ENCODE results near the gene BCAS4. TPM values are rescaled to one million over a fixed set of nuclear protein-coding genes. Genes with fewer than 3 reads are reported as not detected.

BCAS4 gene
- total RNA-seq, 2 experiments from 2014 or later, result 7.4 to 10.6 TPM

DNA sequence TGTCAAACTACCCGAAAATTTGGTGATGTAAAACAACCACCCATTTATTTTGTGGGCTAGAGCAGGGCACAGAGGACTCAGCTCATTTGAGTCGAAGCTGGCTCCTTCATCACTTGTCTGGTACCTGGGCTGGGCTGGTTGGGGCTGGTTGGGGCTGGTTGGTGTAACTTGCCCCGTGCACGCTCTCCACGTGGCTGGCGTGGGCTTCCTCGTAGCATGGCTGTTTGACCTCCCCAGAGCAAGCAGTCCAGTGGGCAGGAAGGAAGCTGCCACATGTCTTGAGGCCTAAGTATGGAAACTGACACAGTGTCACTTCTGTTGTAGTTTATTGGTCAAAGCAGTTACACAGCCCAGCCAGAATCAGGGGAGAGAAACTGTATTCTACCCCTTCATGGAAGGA, 27.1 kb downstream of the BCAS4 start:
- CTCF ChIA-PET, result interaction anchor here (1.2 to 2.0 kb wide), 3 partner anchors 10 to 107 kb away, joined by 4 to 6 read pairs (median 6); no protein-coding TSS in a partner anchor
- POLR2A ChIA-PET, result interaction anchor here (0.7 kb wide), 1 partner anchor 320 kb away, joined by 9 read pairs; no protein-coding TSS in a partner anchor
- H3K36me3 Mint-ChIP-seq (ENCODE audit: low read depth), result peaks cover 17% of the 10 kb centered on the region
- no peak overlapping the region for H3K4me3 Mint-ChIP-seq
- H3K27ac Mint-ChIP-seq, result no peak overlapping the region
- H3K9me3 Mint-ChIP-seq, result peaks cover 3% of the 10 kb centered on the region
- peaks cover 34% of the 10 kb centered on the region for H3K4me1 Mint-ChIP-seq
- no peaks in the 10 kb centered on the region for H3K27me3 Mint-ChIP-seq
- DNase-seq, result no peak

DNA sequence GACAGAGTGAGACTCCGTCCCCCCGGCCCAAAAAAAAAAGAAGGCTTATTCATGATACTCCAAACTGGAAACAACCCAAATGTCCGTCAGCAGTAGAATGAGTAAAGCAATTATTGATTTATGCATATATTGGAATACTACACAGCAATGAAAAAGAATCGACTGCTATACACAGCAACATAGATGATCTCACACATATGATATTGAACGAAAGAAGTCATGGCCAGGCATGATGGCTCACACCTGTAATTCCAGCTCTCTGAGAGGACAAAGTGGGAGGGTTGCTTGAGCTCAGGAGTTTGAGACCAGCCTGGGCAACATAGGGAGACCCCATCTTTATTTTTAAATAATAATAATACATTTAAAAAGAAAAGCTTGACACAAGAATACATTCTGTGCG, 28.5 kb downstream of the BCAS4 start:
- POLR2A ChIA-PET, result no interaction called here

DNA sequence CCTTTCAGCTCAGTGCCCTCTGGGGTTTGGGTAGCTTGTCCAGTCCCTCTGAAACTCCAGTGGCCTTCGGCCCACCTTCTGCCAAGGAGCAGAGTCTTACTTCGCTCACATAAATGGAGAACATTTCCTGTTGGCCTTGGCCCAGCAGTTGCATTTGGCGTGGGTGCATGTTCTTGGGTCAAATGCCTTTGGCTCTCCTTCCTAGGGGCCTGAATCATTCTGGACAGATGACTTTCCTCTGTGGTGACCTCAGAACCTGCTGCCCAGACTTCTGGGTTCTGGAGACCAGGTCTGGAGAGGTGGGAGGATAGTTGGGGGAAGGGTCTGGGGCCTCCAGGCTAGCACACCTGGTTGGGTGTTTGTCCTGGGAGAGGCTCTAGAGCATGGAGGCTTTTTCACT, 29.3 kb downstream of the BCAS4 start:
- H3K27ac Mint-ChIP-seq, result no peak overlapping the region
- no peaks in the 10 kb centered on the region for H3K9me3 Mint-ChIP-seq
- ChIA-PET POLR2A (interaction anchor here (0.5 kb wide), 1 partner anchor 1342 kb away, joined by 3 read pairs; no protein-coding TSS in a partner anchor), CTCF (interaction anchor here (0.6 to 2.0 kb wide), 4 partner anchors 12 to 105 kb away, joined by 3 to 6 read pairs (median 4); partner anchors contain the start of gene BCAS4)
- H3K4me1 Mint-ChIP-seq, result peaks cover 16% of the 10 kb centered on the region
- no peak for DNase-seq
- peaks cover 9% of the 10 kb centered on the region for H3K36me3 Mint-ChIP-seq (ENCODE audit: low read depth)
- no peak overlapping the region for H3K4me3 Mint-ChIP-seq
- H3K27me3 Mint-ChIP-seq, result no peaks in the 10 kb centered on the region

More for the DNA sequence above, 28.5 kb downstream of the BCAS4 start:
- Mint-ChIP-seq H3K4me3 (no peak overlapping the region), H3K27ac (no peak overlapping the region), H3K9me3 (peaks cover 3% of the 10 kb centered on the region), H3K36me3 (ENCODE audit: low read depth) (peaks cover 13% of the 10 kb centered on the region), H3K27me3 (no peaks in the 10 kb centered on the region), H3K4me1 (peaks cover 22% of the 10 kb centered on the region)
- no peak for DNase-seq
- CTCF ChIA-PET, result interaction anchor here (0.6 to 2.0 kb wide), 4 partner anchors 11 to 106 kb away, joined by 3 to 6 read pairs (median 4); partner anchors contain the start of gene BCAS4

DNA sequence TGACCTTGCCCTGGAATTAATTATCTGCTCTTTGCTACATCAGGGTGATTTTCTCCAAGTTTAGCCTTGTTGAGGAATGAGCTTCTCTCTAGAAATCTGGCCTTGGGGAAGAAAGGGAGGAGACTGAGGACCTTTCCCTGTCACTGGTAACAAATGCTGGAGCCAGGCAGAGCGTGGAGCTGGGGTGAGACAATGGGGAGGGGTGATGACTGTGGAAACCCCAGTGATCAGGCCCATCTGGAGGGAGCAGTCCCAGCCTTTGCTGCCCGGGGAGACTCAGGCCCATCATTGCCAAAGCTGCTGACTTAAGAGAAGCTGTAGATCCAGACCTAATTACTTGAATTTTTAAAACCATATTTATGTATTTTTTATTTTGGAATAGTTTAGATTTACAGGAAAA, 31.3 kb downstream of the BCAS4 start:
- H3K9me3 Mint-ChIP-seq, result no peaks in the 10 kb centered on the region
- ChIA-PET POLR2A (no interaction called here), CTCF (interaction anchor here (0.9 to 1.7 kb wide), 3 partner anchors 12 to 104 kb away, joined by 3 to 12 read pairs (median 4); partner anchors contain the start of gene BCAS4)

DNA sequence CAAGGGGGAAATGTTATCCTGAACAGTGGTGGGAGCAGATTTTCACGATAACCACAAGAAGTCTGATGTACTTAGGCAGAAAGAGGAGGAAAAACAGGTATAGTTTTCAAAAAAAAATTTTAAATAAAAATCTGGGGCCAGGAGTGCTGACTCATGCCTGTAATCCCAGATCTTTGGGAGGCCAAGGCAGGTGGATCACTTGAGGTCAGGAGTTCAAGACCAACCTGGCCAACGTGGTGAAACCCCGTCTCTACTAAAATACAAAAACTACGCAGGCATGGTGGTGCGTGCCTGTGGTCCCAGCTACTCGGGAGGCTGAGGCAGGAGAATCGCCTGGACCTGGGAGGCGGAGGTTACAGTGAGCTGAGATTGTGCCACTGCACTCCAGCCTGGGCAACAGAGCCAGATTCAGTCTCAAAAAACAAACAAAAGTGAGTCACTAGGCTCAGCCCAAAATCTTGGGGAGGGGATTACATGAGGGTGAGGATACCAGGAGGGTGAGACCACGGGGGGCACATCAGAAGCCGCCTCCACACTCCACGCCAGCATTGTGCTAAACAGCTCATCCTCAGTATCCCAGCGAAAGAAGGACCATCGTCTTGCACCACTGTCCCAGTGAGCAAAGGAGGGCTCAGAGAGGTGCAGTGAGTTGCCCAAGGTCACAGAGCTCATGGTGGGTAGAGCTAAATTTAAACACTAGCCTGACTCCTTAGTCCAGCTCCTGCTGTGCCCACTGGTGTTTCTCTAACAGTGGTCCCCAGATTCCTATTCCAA, 33.7 kb downstream of the BCAS4 start:
- CTCF ChIA-PET, result no interaction called here

More for the DNA sequence above, 31.3 kb downstream of the BCAS4 start:
- Mint-ChIP-seq H3K36me3 (ENCODE audit: low read depth) (no peaks in the 10 kb centered on the region), H3K4me1 (peaks cover 4% of the 10 kb centered on the region), H3K4me3 (no peak overlapping the region), H3K27ac (no peak overlapping the region), H3K27me3 (no peaks in the 10 kb centered on the region)
- DNase-seq, result no peak

DNA sequence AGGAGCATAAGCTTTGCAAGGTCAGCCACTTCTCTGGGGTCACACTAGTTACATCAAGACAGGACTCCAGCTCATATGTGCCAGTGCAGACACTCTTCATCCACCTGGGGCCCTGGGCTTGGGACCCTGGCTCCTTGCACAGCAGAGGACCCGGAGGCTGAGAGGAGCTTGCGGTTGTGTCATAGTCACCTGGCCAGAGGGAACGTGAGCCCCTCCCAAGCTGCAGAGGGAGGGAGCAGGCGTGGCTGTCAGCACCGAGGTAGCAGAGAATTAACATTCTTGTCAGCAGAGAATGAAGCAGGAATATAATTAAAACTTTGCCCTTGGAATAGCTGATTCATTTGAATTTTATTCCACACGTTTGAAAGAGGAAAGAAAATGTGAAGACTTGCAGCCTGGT, 36.8 kb downstream of the BCAS4 start:
- H3K36me3 Mint-ChIP-seq (ENCODE audit: low read depth), result no peaks in the 10 kb centered on the region
- no peak overlapping the region for H3K27ac Mint-ChIP-seq
- H3K27me3 Mint-ChIP-seq, result no peaks in the 10 kb centered on the region
- DNase-seq, result no peak
- POLR2A ChIA-PET, result no interaction called here
- H3K4me3 Mint-ChIP-seq, result no peak overlapping the region
- H3K4me1 Mint-ChIP-seq, result no peaks in the 10 kb centered on the region
- CTCF ChIA-PET, result interaction anchor here (2.2 kb wide), 1 partner anchor 10 kb away, joined by 6 read pairs; no protein-coding TSS in a partner anchor
- H3K9me3 Mint-ChIP-seq, result no peaks in the 10 kb centered on the region

More for the DNA sequence above, 33.7 kb downstream of the BCAS4 start:
- Mint-ChIP-seq H3K4me1 (no peaks in the 10 kb centered on the region), H3K27ac (no peak overlapping the region), H3K4me3 (no peak overlapping the region), H3K27me3 (no peaks in the 10 kb centered on the region), H3K9me3 (no peaks in the 10 kb centered on the region), H3K36me3 (ENCODE audit: low read depth) (no peaks in the 10 kb centered on the region)
- no peak for DNase-seq
- POLR2A ChIA-PET, result no interaction called here

DNA sequence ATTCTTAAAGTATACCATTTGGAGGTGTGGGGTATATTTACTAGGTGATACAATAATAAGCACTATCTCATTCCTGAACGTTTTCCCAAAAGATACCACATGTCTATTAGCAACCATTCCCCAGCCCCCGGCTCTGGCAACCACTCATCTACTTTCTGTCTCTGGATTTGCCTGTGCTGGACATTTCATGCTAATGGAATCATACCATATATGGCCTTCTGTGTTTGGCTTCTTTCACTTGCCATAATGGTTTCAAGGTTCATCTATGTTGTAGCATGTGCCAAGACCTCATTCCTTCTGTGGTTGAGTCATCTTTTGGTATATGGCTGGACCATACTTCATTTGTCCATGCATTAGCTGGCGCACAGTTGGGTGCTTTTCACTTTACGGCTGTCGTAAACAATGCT, 39.7 kb downstream of the BCAS4 start:
- Mint-ChIP-seq H3K9me3 (no peaks in the 10 kb centered on the region), H3K36me3 (ENCODE audit: low read depth) (no peaks in the 10 kb centered on the region), H3K4me3 (no peak overlapping the region), H3K27ac (no peak overlapping the region), H3K4me1 (peaks cover 12% of the 10 kb centered on the region), H3K27me3 (no peaks in the 10 kb centered on the region)
- CTCF ChIA-PET, result no interaction called here
- no peak for DNase-seq
- POLR2A ChIA-PET, result no interaction called here

DNA sequence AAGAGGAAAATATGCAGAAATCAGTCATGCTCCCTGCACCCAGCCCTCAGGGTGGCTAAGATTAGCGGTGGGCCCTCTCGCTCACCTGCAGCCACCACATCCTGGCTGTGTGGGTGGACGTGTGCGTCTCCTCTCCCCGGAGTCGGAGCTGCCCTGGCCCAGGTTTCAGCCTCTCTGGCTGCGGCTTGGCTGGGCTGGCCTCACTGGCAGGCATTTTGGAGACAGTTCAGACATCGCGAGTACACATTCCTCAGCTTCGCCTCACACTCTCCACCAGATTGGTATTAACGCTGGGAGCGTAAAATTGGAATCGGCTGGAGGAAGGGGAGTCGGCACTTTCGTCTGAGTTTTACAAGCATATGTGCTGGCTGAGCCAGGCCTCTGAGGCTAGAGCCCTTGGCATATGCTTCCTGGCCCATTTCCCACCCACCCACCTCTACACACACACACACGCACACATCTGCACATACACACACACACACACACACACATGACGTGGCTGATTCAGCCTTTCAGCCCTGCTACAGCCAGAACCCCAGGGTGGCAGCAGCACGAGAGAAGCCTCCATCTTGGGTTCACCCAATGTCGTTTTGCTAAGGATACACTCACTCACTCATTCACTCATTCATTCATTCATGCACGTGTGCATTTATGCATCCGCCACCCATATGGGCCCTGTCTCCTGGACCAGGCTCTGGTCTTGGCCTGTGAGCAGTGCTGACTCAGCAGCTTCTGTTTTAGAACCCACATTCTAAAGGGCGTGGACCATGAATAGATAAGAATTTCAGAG, 42.9 kb downstream of the BCAS4 start:
- CTCF ChIA-PET, result interaction anchor here (1.1 to 1.2 kb wide), 2 partner anchors 11 to 44 kb away, joined by 3 to 4 read pairs; no protein-coding TSS in a partner anchor
- H3K9me3 Mint-ChIP-seq, result no peaks in the 10 kb centered on the region
- H3K4me3 Mint-ChIP-seq, result no peak overlapping the region
- POLR2A ChIA-PET, result no interaction called here
- H3K36me3 Mint-ChIP-seq (ENCODE audit: low read depth), result no peaks in the 10 kb centered on the region
- DNase-seq, result no peak
- peak overlapping the region; percentile 46 for H3K27ac Mint-ChIP-seq
- peaks cover 12% of the 10 kb centered on the region for H3K4me1 Mint-ChIP-seq
- H3K27me3 Mint-ChIP-seq, result no peaks in the 10 kb centered on the region

DNA sequence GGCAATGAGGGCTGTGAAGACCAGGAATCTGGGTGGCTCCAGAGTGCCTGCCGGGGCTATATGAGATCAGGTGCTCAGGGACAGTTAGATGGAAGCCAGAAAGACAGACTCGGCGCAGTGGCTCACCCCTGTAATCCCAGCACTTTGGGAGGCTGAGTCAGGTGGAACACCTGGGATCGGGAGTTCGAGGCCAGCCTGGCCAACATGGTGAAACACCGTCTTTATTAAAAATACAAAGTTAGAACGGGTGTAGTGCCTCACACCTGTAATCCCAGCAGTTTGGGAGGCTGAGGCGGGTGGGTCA, 43.4 kb downstream of the BCAS4 start:
- ChIA-PET POLR2A (no interaction called here), CTCF (interaction anchor here (1.1 to 1.2 kb wide), 2 partner anchors 11 to 44 kb away, joined by 3 to 4 read pairs; no protein-coding TSS in a partner anchor)
- no peaks in the 10 kb centered on the region for H3K27me3 Mint-ChIP-seq
- H3K9me3 Mint-ChIP-seq, result no peaks in the 10 kb centered on the region
- H3K4me1 Mint-ChIP-seq, result peaks cover 12% of the 10 kb centered on the region
- no peak overlapping the region for H3K27ac Mint-ChIP-seq
- no peaks in the 10 kb centered on the region for H3K36me3 Mint-ChIP-seq (ENCODE audit: low read depth)
- no peak overlapping the region for H3K4me3 Mint-ChIP-seq
- no peak for DNase-seq

DNA sequence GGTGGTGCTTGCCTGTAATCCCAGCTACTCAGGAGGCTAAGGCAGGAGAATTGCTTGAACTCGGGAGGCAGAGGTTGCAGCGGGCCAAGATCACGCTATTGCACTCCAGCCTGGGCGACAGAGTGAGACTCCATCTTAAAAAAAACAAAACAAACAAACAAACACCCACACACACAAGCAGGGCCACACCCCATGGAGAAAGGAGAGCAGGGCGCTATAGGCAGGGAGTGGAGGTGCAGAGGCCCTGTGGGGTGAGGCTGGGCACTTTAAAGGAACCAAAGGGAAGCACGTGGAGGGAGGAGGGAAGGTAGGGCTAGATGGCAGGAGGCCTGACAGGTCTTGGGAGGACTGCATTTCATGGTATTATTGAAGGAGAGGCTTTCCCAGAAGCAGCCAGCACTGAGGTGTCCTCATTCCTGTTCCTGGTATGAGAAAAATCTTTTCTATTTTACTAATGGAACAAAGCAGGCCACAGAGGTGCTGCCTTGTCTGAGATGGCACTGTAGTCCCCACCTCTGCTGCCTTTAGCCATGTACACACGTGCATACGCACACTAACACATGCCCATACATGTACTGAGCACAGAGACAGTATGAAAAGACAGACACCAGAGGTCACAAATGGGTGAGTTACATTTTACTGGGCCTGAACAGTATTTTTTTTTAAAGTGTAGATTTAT, 44.0 kb downstream of the BCAS4 start:
- DNase-seq, result no peak
- Mint-ChIP-seq H3K4me1 (peaks cover 12% of the 10 kb centered on the region), H3K27ac (no peak overlapping the region), H3K27me3 (no peaks in the 10 kb centered on the region), H3K36me3 (ENCODE audit: low read depth) (no peaks in the 10 kb centered on the region), H3K9me3 (no peaks in the 10 kb centered on the region), H3K4me3 (no peak overlapping the region)
- CTCF ChIA-PET, result interaction anchor here (0.8 to 1.2 kb wide), 3 partner anchors 12 to 45 kb away, joined by 3 to 4 read pairs (median 3); no protein-coding TSS in a partner anchor
- POLR2A ChIA-PET, result no interaction called here

DNA sequence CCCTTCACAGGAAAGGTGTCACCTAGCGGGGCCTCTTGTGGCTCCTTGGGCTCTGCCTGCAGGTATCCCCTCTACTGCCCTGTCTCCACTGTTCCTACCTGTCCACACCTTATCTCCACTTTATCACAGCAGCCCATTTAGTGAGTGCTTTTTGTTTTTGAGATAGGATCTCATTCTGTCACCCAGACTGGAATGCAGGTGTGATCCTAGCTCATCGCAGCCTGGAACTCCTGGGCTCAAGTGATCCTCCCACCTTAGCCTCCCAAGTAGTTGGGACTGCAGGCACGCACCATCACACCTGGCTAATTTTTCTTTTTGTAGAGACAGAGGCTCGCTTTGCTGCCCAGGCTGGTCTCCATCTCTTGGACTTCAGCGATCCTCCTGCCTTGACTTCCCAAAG, 48.0 kb downstream of the BCAS4 start:
- H3K27me3 Mint-ChIP-seq, result no peaks in the 10 kb centered on the region
- H3K4me3 Mint-ChIP-seq, result no peak overlapping the region
- no peak for DNase-seq
- no peaks in the 10 kb centered on the region for H3K9me3 Mint-ChIP-seq
- no peaks in the 10 kb centered on the region for H3K36me3 Mint-ChIP-seq (ENCODE audit: low read depth)
- H3K4me1 Mint-ChIP-seq, result peaks cover 25% of the 10 kb centered on the region
- ChIA-PET POLR2A (no interaction called here), CTCF (interaction anchor here (0.6 kb wide), 1 partner anchor 57 kb away, joined by 5 read pairs; no protein-coding TSS in a partner anchor)
- no peak overlapping the region for H3K27ac Mint-ChIP-seq

DNA sequence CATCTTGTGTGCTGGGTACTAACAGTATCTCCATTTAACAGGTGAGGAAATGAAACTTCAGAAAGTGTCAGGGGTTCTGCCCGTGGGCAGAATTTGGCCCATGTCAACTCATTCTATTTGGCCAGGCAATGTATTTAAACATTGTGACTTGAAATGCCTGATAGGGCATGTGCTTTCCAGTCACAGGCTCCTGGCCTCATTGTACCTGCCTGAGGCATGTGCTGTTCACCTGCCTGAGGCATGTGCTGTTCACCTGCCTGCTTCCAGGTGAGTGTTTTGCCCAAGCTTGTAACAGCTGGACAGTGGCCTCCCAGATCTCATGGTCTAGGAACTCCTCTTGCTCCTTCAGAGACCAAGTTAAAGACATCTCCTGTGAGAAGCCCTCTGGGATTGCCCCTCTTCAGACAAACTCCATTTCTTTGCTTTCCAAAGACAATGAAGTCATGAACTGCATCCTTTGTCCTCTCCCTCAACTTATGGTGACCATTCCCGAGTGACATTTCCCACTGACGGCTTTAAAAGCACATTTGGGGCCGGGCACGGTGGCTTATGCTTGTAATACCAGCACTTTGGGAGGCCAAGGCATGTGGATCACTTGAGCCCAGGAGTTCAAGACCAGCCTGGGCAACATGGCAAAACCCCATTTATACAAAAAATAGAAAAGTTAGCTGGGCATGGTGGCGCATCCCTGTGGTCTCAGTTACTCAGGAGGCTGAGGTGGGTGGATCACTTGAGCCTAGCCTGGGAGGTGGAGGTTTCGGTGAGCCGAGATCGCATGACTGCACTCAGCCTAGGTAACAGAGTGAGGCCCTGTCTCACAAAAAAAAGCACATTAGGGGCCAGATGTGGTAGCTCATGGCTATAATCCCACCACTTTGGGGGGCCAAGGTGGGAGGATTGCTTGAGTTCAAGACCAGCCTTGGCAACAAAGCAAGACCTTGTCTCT, 48.7 kb downstream of the BCAS4 start:
- Mint-ChIP-seq H3K4me3 (no peak overlapping the region), H3K9me3 (no peaks in the 10 kb centered on the region), H3K4me1 (peaks cover 19% of the 10 kb centered on the region), H3K27ac (peak overlapping the region; percentile 75), H3K36me3 (ENCODE audit: low read depth) (no peaks in the 10 kb centered on the region), H3K27me3 (no peaks in the 10 kb centered on the region)
- ChIA-PET CTCF (interaction anchor here (0.6 kb wide), 2 partner anchors 56 to 234 kb away, joined by 3 to 5 read pairs; no protein-coding TSS in a partner anchor), POLR2A (no interaction called here)
- no peak for DNase-seq

Data from activated CD4-positive, alpha-beta T cell treated with anti-CD3 and anti-CD28 coated beads, Interleukin-2, amount 10 ng/mL, durations not matched to agents 7 days and 5 days (primary cell).